A549 (cell line): ENCODE measurements around the gene PHF21A. TPM values are rescaled to one million over a fixed set of nuclear protein-coding genes. Genes with fewer than 3 reads are reported as not detected.

Source experiments
- ATAC-seq, 2 experiments: fragments of 200-7000 bp in 1 of 2; fragments of >200 bp in 1 of 2; cut with Nextera tagmentation in 1 of 2; cut with Tn5 transposase in 1 of 2; 3 replicates each; pipeline versions ENCODE4 v1.8.0 to v1.9.1; 2018 to 2020; ENCODE audit warnings: mild to moderate bottlenecking in 1 of 2, moderate library complexity in 1 of 2
- CTCF ChIA-PET: fragments of 300-600 bp; sonication (Branson Sonifier 250); formaldehyde crosslinking; extraction: SDS; loops from one replicate; lab custom pipeline; 2021; ENCODE audit warnings: antibody characterized with exemption, inconsistent platforms; lab: Yijun Ruan, JAX
- POLR2A ChIA-PET: fragments of 350-600 bp; formaldehyde crosslinking; extraction: SDS; loops from one replicate; lab custom pipeline; 2021; ENCODE audit warnings: antibody characterized with exemption, inconsistent platforms; lab: Yijun Ruan, JAX
- DNase-seq, 2 experiments: peaks; one replicate each; pipeline versions ENCODE4 v3.0.0 to v3.0.0-alpha.2; 2011 to 2016; ENCODE audit warnings: low read depth in 1 of 2, low spot score in 1 of 2
- FAIRE-seq: peaks from 2 replicates; lab custom pipeline; 2011; peaks lifted over from hg19 to GRCh38; lab: Jason Lieb, UNC
- H3K27ac ChIP-seq, 2 experiments: fragments of >200 bp; sonication (Bioruptor Twin); formaldehyde crosslinking; 3 replicates each; pipeline ENCODE4 v1.5.1; 2016 to 2017
- H3K4me1 ChIP-seq: fragments of >200 bp; sonication (Bioruptor Twin); formaldehyde crosslinking; 3 replicates; pipeline ENCODE4 v1.6.1; 2016
- H3K4me2 ChIP-seq: fragments of >200 bp; sonication (Bioruptor Twin); formaldehyde crosslinking; 3 replicates; pipeline ENCODE4 v1.6.1; 2016
- H3K4me3 ChIP-seq: fragments of >200 bp; sonication (Bioruptor Twin); formaldehyde crosslinking; 3 replicates; pipeline ENCODE4 v1.5.1; 2016
- H3K9me3 ChIP-seq: fragments of >200 bp; sonication (Bioruptor Twin); formaldehyde crosslinking; 3 replicates; pipeline ENCODE4 v1.6.1; 2016
- CBX8 ChIP-seq: fragments of 200-600 bp; sonication (generic); IDR thresholded peaks from 2 replicates; pipeline ENCODE4 v1.6.1; 2016
- CEBPB ChIP-seq, 2 experiments: fragments of >200 bp in 1 of 2; sonication (Bioruptor Twin) in 1 of 2; formaldehyde crosslinking in 1 of 2; IDR thresholded peaks; 2 replicates each; pipeline ENCODE4 v1.6.1; 2012 to 2016
- EHF ChIP-seq: fragments of 250-450 bp; sonication (Bioruptor Pico); IDR thresholded peaks from 2 replicates; pipeline ENCODE4 v1.5.0; 2020; ENCODE audit warnings: mild to moderate bottlenecking
- EHMT2 ChIP-seq: fragments of 200-600 bp; sonication (generic); IDR thresholded peaks from 2 replicates; pipeline ENCODE4 v1.6.1; 2016; ENCODE audit warnings: antibody characterized with exemption, low read depth, mild to moderate bottlenecking, moderate library complexity
- EP300 ChIP-seq, 2 experiments: fragments of >200 bp; sonication (Bioruptor Twin); formaldehyde crosslinking; IDR thresholded peaks; 2 replicates in 1 of 2; 3 replicates in 1 of 2; pipeline ENCODE4 v1.6.1; 2016 to 2017
- FOSB ChIP-seq: fragments of 250-450 bp; sonication (Bioruptor Pico); IDR thresholded peaks from 2 replicates; pipeline ENCODE4 v1.5.0; 2020; ENCODE audit warnings: mild to moderate bottlenecking, moderate library complexity
- FOXS1 ChIP-seq: fragments of 250-450 bp; sonication (Bioruptor Pico); IDR thresholded peaks from 2 replicates; pipeline ENCODE4 v1.5.0; 2020; ENCODE audit warnings: mild to moderate bottlenecking, moderate library complexity
- HDAC2 ChIP-seq: fragments of 200-600 bp; sonication (generic); IDR thresholded peaks from 2 replicates; pipeline ENCODE4 v1.6.1; 2016
- JUNB ChIP-seq: fragments of >200 bp; sonication (Bioruptor Twin); formaldehyde crosslinking; IDR thresholded peaks from 2 replicates; pipeline ENCODE4 v1.6.1; 2016
- KDM5A ChIP-seq: fragments of 200-600 bp; sonication (generic); IDR thresholded peaks from 2 replicates; pipeline ENCODE4 v1.6.1; 2016; ENCODE audit warnings: antibody characterized with exemption, mild to moderate bottlenecking
- MAFK ChIP-seq: fragments of 450-650 bp; IDR thresholded peaks from 2 replicates; pipeline ENCODE4 v1.6.1; 2014; ENCODE audit not compliant: partially characterized antibody
- MAZ ChIP-seq: fragments of 150-350 bp; IDR thresholded peaks from 2 replicates; pipeline ENCODE4 v1.6.1; 2014; ENCODE audit warnings: antibody characterized with exemption, low read depth, low read length, borderline replicate concordance
- NPAS2 ChIP-seq: fragments of 250-450 bp; sonication (Bioruptor Pico); IDR thresholded peaks from 2 replicates; pipeline ENCODE4 v1.8.0; 2022; ENCODE audit warnings: mild to moderate bottlenecking, moderate library complexity, borderline replicate concordance
- POLR2AphosphoS2 ChIP-seq: conservative IDR thresholded peaks from 2 replicates; pipeline ENCODE4 v1.6.1; 2012; ENCODE audit warnings: low read length, improper control_type of control experiment, inconsistent platforms
- RAD21 ChIP-seq, 2 experiments: fragments of >200 bp in 1 of 2; sonication (Bioruptor Twin) in 1 of 2; formaldehyde crosslinking in 1 of 2; IDR thresholded peaks in 1 of 2; conservative IDR thresholded peaks in 1 of 2; 2 replicates in 1 of 2; 3 replicates in 1 of 2; pipeline ENCODE4 v1.6.1; 2012 to 2018; ENCODE audit warnings: inconsistent platforms in 1 of 2
- RCOR1 ChIP-seq: fragments of 150-350 bp; IDR thresholded peaks from 2 replicates; pipeline ENCODE4 v1.6.1; 2014; ENCODE audit warnings: antibody characterized with exemption, low read length, low read depth
- RFX5 ChIP-seq: fragments of 450-650 bp; IDR thresholded peaks from 2 replicates; pipeline ENCODE4 v1.7.1; 2014; ENCODE audit warnings: antibody characterized with exemption, mild to moderate bottlenecking, moderate library complexity
- TFCP2L1 ChIP-seq: fragments of 250-450 bp; sonication (Bioruptor Pico); IDR thresholded peaks from 2 replicates; pipeline ENCODE4 v1.5.0; 2021; ENCODE audit warnings: mild to moderate bottlenecking
- TP53 ChIP-seq: fragments of 250-450 bp; sonication (Bioruptor Pico); IDR thresholded peaks from 2 replicates; pipeline ENCODE4 v1.5.0; 2021; ENCODE audit warnings: mild to moderate bottlenecking, moderate library complexity
- ZNF302 ChIP-seq: fragments of 250-450 bp; sonication (Bioruptor Pico); IDR thresholded peaks from 2 replicates; pipeline ENCODE4 v1.9.0; 2021; ENCODE audit warnings: inconsistent platforms, mild to moderate bottlenecking, moderate library complexity
- ZSCAN20 ChIP-seq: fragments of 250-450 bp; sonication (Bioruptor Pico); IDR thresholded peaks from 2 replicates; pipeline ENCODE4 v1.8.0; 2022; ENCODE audit warnings: mild to moderate bottlenecking, moderate library complexity
- WGBS: methylation state at CpG from one replicate; pipeline ENCODE4 v1.1.6; 2017; ENCODE audit errors: missing lambda C conversion rate; 5-methylcytosine and 5-hydroxymethylcytosine counted together
- polyA plus RNA-seq, 4 experiments: library from polyadenylated mRNA; depleted of rRNA in 3 of 4; stranded (reverse); fragments of >200 nt; fragmentation: RNase III in 1 of 4; extraction: RNeasy Plus Mini Kit Qiagen cat#74134 plus additional on column Dnase treatment in 1 of 4; gene quantifications; 2 replicates in 3 of 4; 3 replicates in 1 of 4; pipeline ENCODE4 v1.2.3, GENCODE V29; 2011 to 2017
- TF ChIP-seq, protein P1 (sequence below): fragments of 200-600 bp; sonication (generic); IDR thresholded peaks from 2 replicates; pipeline ENCODE4 v1.6.1; 2016; ENCODE audit warnings: antibody characterized with exemption, mild to moderate bottlenecking, moderate library complexity
- TF ChIP-seq, protein P2 (sequence below): IDR thresholded peaks from 2 replicates; pipeline ENCODE4 v1.6.1; 2012
- TF ChIP-seq, protein P3 (sequence below): fragments of >200 bp; sonication (Bioruptor Twin); formaldehyde crosslinking; IDR thresholded peaks from 3 replicates; pipeline ENCODE4 v1.5.1; 2016
- TF ChIP-seq, protein P4 (sequence below): IDR thresholded peaks from 2 replicates; pipeline ENCODE4 v1.6.1; 2012

PHF21A gene
- polyA plus RNA-seq, 2 of the 4 experiments (the other 2 are of a cell fraction), result 20.0 to 31.9 TPM

DNA sequence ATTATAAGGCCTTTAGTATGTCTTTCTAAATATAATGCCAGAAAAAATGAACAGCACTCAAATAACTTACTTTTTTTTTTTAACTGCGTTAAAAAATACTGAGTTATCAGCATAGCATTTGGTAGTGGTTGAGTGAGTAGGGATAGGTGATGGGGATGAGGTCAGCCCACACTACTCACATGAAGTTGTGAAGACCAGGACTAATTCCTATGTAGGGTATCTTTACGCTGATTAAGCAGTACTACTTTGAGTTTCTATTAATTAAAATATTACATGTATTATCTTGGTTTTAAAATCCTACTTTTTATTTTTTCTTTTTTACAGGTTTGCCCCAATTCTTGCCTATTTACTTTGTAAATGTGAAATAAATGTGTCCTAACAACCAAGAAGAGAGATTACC is 13.5 kb downstream of the PHF21A start:
- ChIA-PET CTCF (interaction anchor here (0.6 to 1.5 kb wide), 3 partner anchors 11 to 275 kb away, joined by 3 read pairs; no protein-coding TSS in a partner anchor), POLR2A (no interaction called here)
- DNase-seq (no peak), ATAC-seq (no peak)
- Histone ChIP-seq H3K27ac (no peak overlapping the region), H3K9me3 (no peaks in the 10 kb centered on the region)
- TF ChIP-seq MAFK, result peak; percentile 26
- TF ChIP-seq EHF, result no peak
- TF ChIP-seq, all 56 proteins: peak for 1
- no peak overlapping the region for H3K4me2 ChIP-seq
- peaks cover 7% of the 10 kb centered on the region; the same call in 1 of the 3 replicates for H3K4me1 ChIP-seq
- FAIRE-seq, result no peak
- no peak overlapping the region for H3K4me3 ChIP-seq
- WGBS, result 93% methylated on average over 2 of the region's 2 CpGs

DNA sequence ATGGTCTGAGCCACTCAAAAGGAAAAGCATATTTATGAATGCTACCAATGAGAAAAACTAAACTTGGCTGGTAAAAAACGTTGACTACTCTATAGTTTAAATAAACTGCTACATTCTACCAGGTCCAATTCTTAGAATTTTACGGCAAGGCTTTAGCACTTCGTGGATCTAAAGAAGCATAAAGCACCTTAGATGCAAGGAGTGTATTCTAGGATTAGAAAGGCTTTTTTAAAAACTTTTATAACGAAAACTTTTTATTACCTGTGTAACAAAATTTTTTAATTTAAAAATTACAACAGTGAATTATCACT is 13.9 kb downstream of the PHF21A start:
- Histone ChIP-seq H3K27ac (no peak overlapping the region), H3K4me1 (peaks cover 7% of the 10 kb centered on the region; the same call in 1 of the 3 replicates), H3K4me3 (no peak overlapping the region), H3K9me3 (no peaks in the 10 kb centered on the region), H3K4me2 (no peak overlapping the region)
- DNase-seq, result no peak
- no peak for ATAC-seq
- no peak for TF ChIP-seq JUNB
- TF ChIP-seq ZSCAN20 (CRISPR knock-in tag), result no peak
- TF ChIP-seq EP300 (IDR thresholded peaks at IDR 0.05), result no peak
- TF ChIP-seq, protein P1, sequence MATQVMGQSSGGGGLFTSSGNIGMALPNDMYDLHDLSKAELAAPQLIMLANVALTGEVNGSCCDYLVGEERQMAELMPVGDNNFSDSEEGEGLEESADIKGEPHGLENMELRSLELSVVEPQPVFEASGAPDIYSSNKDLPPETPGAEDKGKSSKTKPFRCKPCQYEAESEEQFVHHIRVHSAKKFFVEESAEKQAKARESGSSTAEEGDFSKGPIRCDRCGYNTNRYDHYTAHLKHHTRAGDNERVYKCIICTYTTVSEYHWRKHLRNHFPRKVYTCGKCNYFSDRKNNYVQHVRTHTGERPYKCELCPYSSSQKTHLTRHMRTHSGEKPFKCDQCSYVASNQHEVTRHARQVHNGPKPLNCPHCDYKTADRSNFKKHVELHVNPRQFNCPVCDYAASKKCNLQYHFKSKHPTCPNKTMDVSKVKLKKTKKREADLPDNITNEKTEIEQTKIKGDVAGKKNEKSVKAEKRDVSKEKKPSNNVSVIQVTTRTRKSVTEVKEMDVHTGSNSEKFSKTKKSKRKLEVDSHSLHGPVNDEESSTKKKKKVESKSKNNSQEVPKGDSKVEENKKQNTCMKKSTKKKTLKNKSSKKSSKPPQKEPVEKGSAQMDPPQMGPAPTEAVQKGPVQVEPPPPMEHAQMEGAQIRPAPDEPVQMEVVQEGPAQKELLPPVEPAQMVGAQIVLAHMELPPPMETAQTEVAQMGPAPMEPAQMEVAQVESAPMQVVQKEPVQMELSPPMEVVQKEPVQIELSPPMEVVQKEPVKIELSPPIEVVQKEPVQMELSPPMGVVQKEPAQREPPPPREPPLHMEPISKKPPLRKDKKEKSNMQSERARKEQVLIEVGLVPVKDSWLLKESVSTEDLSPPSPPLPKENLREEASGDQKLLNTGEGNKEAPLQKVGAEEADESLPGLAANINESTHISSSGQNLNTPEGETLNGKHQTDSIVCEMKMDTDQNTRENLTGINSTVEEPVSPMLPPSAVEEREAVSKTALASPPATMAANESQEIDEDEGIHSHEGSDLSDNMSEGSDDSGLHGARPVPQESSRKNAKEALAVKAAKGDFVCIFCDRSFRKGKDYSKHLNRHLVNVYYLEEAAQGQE, result no peak
- no peak for TF ChIP-seq POLR2AphosphoS2
- no peak for TF ChIP-seq RCOR1
- no peak for TF ChIP-seq FOXS1 (CRISPR knock-in tag)
- TF ChIP-seq TFCP2L1 (CRISPR knock-in tag), result no peak
- TF ChIP-seq, protein P2, sequence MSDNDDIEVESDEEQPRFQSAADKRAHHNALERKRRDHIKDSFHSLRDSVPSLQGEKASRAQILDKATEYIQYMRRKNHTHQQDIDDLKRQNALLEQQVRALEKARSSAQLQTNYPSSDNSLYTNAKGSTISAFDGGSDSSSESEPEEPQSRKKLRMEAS, result no peak
- no peak for TF ChIP-seq RFX5
- no peak for TF ChIP-seq TP53 (CRISPR knock-in tag)
- TF ChIP-seq CEBPB (IDR thresholded peaks at IDR 0.05), result no peak
- TF ChIP-seq EHMT2, result no peak
- TF ChIP-seq FOSB (CRISPR knock-in tag), result no peak
- 75% methylated on average over 4 of the region's 4 CpGs for WGBS
- CTCF ChIA-PET, result interaction anchor here (0.6 to 1.5 kb wide), 3 partner anchors 12 to 276 kb away, joined by 3 read pairs; no protein-coding TSS in a partner anchor
- FAIRE-seq, result no peak
- POLR2A ChIA-PET, result interaction anchor here (0.6 kb wide), 1 partner anchor 13 kb away, joined by 3 read pairs; no protein-coding TSS in a partner anchor

DNA sequence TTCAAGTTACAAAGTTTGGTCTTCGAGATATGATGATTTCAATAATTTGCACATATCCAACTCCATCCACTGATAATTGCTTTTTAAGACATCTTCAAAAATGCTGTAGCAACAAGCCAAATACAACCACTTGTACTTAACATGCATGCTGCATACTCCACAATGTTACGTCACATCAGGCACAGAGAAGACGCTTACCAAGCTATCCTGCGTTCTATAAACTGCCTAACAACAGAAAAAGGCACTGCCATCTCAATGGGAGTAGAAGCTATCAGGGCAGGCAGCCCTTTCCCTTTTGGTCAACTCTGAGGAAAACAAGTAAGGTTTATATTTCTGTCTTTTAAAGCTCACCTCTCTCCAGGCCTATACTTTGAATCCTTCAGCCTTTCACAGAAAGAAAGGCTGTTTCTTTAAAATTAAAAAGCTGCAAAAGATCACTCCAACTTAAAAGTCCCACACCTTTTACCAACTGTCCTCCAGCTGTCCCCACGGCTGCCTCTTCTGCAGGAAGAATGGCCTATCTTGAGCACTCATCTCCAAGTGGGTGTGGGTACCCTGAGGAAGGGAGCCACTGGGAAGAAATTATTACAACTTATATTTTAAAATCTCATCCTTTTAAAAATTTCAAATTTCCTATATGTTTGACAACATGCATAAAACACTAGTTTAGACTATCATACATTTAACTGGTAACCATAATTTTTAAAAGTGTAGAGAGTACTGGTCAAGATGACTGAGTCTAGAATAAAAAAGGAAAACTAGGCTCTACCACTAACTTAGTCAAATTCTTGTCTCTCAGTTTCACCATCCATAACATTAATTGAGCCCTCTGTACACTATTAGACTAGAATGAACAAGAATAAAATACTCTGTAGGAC is 14.5 kb downstream of the PHF21A start:
- no peak for DNase-seq
- WGBS, result 74% methylated on average over 5 of the region's 5 CpGs
- Histone ChIP-seq H3K4me2 (no peak overlapping the region), H3K27ac (no peak overlapping the region), H3K9me3 (no peaks in the 10 kb centered on the region), H3K4me1 (peaks cover 7% of the 10 kb centered on the region; the same call in 1 of the 3 replicates), H3K4me3 (no peak overlapping the region)
- FAIRE-seq, result no peak
- ATAC-seq, result no peak; a peak in 1 of 6 replicates
- ChIA-PET CTCF (interaction anchor here (0.6 to 1.5 kb wide), 3 partner anchors 12 to 276 kb away, joined by 3 read pairs; no protein-coding TSS in a partner anchor), POLR2A (interaction anchor here (0.6 kb wide), 1 partner anchor 14 kb away, joined by 3 read pairs; no protein-coding TSS in a partner anchor)
- TF ChIP-seq MAZ (no peak), RAD21 (conservative IDR thresholded peaks at IDR 0.05 in 1 of 2, IDR thresholded peaks at IDR 0.05 in 1 of 2) (no peak), ZNF302 (CRISPR knock-in tag) (no peak), HDAC2 (no peak), KDM5A (no peak), NPAS2 (CRISPR knock-in tag) (no peak), ZSCAN20 (CRISPR knock-in tag) (no peak), CBX8 (no peak)
- TF ChIP-seq, protein P3, sequence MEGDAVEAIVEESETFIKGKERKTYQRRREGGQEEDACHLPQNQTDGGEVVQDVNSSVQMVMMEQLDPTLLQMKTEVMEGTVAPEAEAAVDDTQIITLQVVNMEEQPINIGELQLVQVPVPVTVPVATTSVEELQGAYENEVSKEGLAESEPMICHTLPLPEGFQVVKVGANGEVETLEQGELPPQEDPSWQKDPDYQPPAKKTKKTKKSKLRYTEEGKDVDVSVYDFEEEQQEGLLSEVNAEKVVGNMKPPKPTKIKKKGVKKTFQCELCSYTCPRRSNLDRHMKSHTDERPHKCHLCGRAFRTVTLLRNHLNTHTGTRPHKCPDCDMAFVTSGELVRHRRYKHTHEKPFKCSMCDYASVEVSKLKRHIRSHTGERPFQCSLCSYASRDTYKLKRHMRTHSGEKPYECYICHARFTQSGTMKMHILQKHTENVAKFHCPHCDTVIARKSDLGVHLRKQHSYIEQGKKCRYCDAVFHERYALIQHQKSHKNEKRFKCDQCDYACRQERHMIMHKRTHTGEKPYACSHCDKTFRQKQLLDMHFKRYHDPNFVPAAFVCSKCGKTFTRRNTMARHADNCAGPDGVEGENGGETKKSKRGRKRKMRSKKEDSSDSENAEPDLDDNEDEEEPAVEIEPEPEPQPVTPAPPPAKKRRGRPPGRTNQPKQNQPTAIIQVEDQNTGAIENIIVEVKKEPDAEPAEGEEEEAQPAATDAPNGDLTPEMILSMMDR, result no peak
- TF ChIP-seq, protein P4, sequence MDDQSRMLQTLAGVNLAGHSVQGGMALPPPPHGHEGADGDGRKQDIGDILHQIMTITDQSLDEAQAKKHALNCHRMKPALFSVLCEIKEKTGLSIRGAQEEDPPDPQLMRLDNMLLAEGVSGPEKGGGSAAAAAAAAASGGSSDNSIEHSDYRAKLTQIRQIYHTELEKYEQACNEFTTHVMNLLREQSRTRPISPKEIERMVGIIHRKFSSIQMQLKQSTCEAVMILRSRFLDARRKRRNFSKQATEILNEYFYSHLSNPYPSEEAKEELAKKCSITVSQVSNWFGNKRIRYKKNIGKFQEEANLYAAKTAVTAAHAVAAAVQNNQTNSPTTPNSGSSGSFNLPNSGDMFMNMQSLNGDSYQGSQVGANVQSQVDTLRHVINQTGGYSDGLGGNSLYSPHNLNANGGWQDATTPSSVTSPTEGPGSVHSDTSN, result no peak
